Cerebellar cortex (tissue), 1 donor: ENCODE measurements around the gene UFSP2.

Experiments
- DNase-seq: peaks from one replicate; pipeline ENCODE4 v3.0.0-alpha.2; 2015; ENCODE audit warnings: low spot score

UFSP2 gene

GRCh38 chr4:185425647-185426352, at the start of gene UFSP2:
Gene UFSP2 (minus strand): TSS chr4:185425964. CDS start chr4:185425868, 96 bp downstream.
- peak; percentile 86 for DNase-seq

GRCh38 chr4:185473247-185473646, 47.5 kb upstream of the UFSP2 start:
- no peak for DNase-seq

GRCh38 chr4:185472103-185472542, 46.4 kb upstream of the UFSP2 start:
- no peak for DNase-seq

GRCh38 chr4:185471235-185472102, 45.7 kb upstream of the UFSP2 start, which contains the start of gene CCDC110:
Gene CCDC110 (minus strand): TSS chr4:185471733. CDS start chr4:185471683, 50 bp downstream.
- DNase-seq: peak; percentile 95

- DNase-seq: peak; percentile 73
Measured at GRCh38 chr4:185470501-185471195, 44.9 kb upstream of the UFSP2 start.

- peak; percentile 33 for DNase-seq
Measured at GRCh38 chr4:185469580-185470154, 43.9 kb upstream of the UFSP2 start.

GRCh38 chr4:185468999-185469398, 43.2 kb upstream of the UFSP2 start:
- peak; percentile 3 for DNase-seq

- DNase-seq: no peak
Measured at GRCh38 chr4:185467991-185468390, 42.2 kb upstream of the UFSP2 start.

- DNase-seq: no peak
Measured at GRCh38 chr4:185467101-185467500, 41.3 kb upstream of the UFSP2 start.

GRCh38 chr4:185465707-185466106, 39.9 kb upstream of the UFSP2 start:
- no peak for DNase-seq

GRCh38 chr4:185464887-185465286, 39.1 kb upstream of the UFSP2 start:
- no peak for DNase-seq

- DNase-seq: no peak
Measured at GRCh38 chr4:185464183-185464582, 38.4 kb upstream of the UFSP2 start.

GRCh38 chr4:185463541-185463940, 37.8 kb upstream of the UFSP2 start:
- no peak for DNase-seq

GRCh38 chr4:185461565-185461964, 35.8 kb upstream of the UFSP2 start:
- DNase-seq: no peak

- no peak for DNase-seq
Measured at GRCh38 chr4:185457136-185457535, 31.4 kb upstream of the UFSP2 start.

GRCh38 chr4:185456131-185456530, 30.4 kb upstream of the UFSP2 start:
- no peak for DNase-seq

- DNase-seq: no peak
Measured at GRCh38 chr4:185445209-185445608, 19.4 kb upstream of the UFSP2 start.

- no peak for DNase-seq
Measured at GRCh38 chr4:185441479-185441878, 15.7 kb upstream of the UFSP2 start.

GRCh38 chr4:185437809-185438208, 12.0 kb upstream of the UFSP2 start:
- DNase-seq: no peak

GRCh38 chr4:185435466-185435865, 9.7 kb upstream of the UFSP2 start:
- DNase-seq: no peak

- no peak for DNase-seq
Measured at GRCh38 chr4:185429660-185430059, 3.9 kb upstream of the UFSP2 start.
